Measurements from ENCODE around the gene KCNQ4.
A peak's percentile ranks its signal among the peaks of the same experiment; 100 is the strongest.

Gene KCNQ4

GRCh38 chr1:40844079-40844478, 60.5 kb downstream of the KCNQ4 start:
- DNase-seq = no peak

GRCh38 chr1:40844887-40845878, 61.6 kb downstream of the KCNQ4 start:
- no peak for DNase-seq

GRCh38 chr1:40845895-40846294, 62.3 kb downstream of the KCNQ4 start:
- DNase-seq = no peak

GRCh38 chr1:40847023-40847745, 63.6 kb downstream of the KCNQ4 start:
- peak; percentile 28 for DNase-seq

- DNase-seq = peak; percentile 70
Observed at GRCh38 chr1:40848530-40849189, 65.1 kb downstream of the KCNQ4 start.

DNA sequence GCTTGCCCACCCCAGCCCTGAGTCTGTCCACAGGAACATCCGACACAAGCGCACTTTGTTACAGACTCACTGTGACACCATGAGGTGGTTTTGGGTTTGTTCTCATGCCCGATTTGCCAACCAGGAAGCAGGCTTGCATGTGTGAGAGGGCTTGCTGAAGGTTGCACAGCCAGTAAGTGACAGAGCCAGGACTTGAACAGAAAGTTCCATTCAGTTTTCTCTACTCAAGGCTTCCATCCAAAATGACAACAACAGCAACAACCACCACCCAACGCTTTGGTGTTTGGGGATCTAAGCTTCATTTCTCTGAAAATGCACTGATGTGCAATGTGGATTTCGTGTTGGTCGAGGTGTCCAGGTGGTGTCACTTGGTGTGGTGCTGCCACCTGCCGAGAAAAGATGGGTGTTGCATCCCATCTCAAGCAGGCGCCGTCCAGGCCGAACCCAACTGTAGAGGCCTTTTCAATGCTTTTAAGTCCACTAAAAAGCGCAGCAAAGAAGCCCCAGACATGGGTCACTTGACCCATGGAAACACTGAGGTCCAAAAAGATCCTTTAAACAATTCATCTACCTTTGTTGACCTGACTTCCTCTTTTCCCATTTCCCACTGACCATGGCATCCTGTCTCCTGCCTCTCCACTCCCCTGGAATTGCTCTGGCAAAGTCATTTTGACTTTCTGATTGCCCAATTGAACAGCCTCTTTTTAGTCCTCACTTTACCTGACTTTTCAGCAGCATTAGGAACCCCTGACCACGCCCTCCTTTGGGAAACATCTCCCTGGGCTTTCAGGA, 66.4 kb downstream of the KCNQ4 start:
- DNase-seq = peak; percentile 65

DNA sequence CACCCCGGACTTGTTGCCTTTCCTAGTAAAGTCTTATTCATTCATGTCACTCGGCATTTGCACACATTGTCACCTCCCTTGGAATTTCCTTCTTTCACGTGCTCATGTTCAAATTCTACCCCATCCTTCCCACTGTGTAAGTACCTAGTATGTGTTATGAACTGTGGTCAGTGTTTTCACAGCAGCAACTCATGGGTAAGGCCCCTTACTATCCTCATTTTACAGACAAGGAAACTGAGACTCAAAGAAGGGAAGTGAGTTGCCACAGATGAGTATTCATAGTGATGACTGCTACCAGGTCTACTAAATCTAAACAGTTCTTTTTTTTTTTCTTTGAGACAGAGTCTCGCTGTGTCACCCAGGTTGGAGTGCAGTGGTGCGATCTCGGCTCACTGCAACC, 68.1 kb downstream of the KCNQ4 start:
- DNase-seq = no peak

- DNase-seq = no peak
Observed at GRCh38 chr1:40853113-40853884, 69.7 kb downstream of the KCNQ4 start.

DNA sequence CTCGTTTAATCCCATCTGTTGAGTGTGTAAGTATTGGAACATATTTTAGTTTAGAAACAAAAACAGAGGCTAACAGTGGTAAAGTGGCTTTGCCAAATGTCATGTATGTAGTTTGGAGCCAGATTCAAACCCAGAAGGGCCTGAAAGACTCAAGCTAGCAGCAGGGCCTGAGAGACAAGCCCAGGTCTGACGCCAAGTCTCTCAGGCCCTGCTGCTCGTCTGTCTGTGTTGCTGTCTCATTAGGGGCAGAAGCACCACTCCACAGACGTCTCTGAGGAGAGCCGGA, 70.2 kb downstream of the KCNQ4 start:
- no peak for DNase-seq

DNA sequence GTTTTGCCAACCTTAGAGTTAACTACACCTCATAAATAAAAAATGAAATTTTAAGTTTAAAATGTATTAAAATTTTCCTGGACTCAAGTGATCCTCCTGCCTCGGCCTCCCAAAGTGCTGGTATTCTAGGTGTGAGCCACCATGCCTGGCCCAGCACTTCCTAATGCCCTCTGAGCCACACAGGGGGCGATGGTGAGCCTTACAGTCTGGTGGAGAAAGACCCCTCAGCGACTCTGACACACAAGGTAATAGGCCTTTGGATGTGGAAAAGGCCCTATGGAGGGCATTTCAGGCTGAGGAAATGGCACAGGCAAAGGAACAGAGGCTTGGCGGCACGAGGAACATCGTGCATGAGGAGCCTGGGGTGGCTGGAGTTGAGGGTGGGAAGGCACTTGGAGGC, 71.9 kb downstream of the KCNQ4 start:
- DNase-seq = no peak

GRCh38 chr1:40856116-40856515, 72.5 kb downstream of the KCNQ4 start:
- DNase-seq = no peak

- no peak for DNase-seq
Observed at GRCh38 chr1:40856656-40857302, 73.2 kb downstream of the KCNQ4 start.

- no peak for DNase-seq
Observed at GRCh38 chr1:40857737-40858136, 74.2 kb downstream of the KCNQ4 start.

DNA sequence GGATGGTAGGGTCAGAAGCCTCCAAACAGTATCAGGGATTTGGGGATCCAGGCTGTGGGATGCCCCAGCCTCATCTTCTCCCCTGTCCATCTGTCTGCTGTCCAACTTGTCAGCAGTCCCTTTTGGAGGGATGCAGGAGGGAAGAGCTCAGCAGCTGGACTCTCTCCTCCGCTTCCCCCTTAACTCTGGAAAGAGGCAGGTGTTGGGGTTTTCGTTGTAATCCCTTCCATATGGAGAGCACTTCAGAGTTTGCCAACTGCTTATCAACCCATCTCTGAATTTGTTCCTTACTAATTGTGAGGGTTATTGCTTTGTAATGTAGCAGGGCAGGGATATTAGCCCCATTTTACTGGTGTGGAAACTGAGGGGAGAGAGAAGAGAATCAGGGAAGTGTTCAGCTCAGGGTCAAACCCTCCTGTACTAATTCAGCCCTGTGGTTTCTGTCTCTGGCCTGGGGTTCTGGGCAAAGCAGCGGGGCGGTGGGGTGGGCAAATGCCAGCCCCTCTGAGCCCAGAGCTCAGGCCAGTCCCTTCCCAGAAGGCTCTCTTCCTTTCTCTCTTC, 75.3 kb downstream of the KCNQ4 start:
- DNase-seq = no peak

GRCh38 chr1:40860706-40861223, 77.2 kb downstream of the KCNQ4 start:
- no peak for DNase-seq

DNA sequence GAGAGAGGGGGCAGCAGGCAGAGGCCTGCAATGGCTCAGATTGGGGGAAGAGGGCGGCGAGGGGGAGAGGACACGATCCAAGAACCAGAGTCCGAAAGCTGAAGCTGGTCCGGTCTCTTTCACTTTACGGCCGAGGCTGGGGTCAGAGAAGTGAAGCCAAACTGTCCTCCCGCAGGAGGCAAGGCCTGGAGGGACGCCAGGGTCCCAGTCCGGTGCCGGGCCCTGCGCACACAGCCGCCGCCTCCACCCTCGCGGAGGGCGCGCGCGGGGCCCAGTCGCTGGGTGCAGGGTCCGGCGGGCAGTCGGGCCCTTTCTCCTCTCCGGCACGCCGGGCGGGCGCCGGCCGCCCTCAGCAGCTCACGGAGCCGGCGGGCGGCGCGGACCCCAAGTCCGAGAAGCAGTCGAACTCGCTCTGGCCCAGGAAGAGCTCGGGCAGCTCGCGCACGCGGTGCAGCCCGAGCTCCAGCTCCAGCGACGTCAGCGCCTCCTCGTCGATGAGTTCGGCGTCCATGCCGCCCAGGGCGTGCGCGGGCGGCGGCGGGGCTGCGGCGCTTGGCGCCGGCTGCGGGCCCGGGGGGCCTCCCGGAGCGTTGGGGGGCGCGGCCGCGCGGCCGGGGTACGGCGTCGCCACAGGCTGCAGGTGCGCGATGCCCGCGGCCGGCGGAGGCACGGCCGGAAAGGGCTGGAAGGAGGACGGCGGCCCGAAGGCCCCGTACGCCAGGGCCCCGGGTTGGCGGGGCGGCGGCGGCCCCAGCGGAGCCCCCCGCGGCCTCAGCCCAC, 77.8 kb downstream of the KCNQ4 start:
- no peak for DNase-seq

- DNase-seq = peak; percentile 93
Observed at GRCh38 chr1:40862008-40862863, 78.6 kb downstream of the KCNQ4 start, which contains the start of gene CITED4. TSS of gene CITED4 (minus strand) at chr1:40862363. CDS start at chr1:40862127, 236 bp downstream.

- DNase-seq = no peak
Observed at GRCh38 chr1:40868051-40868723, 84.6 kb downstream of the KCNQ4 start.

All from EL (cell line).